Neural progenitor cell (in vitro differentiated cells): Measurements from ENCODE around the gene MUCL3. TPM values are rescaled to one million over a fixed set of nuclear protein-coding genes. Genes with fewer than 3 reads are reported as not detected.
"Not testable (repeated sequence)": the region's sequence is repeated elsewhere in the genome, so short reads cannot be mapped to it uniquely, and the experiment has no call there.

Experiments used
- DNase-seq: peaks from one replicate; pipeline ENCODE4 v3.0.0-alpha.2; 2016; ENCODE audit warnings: low spot score
- H2AFZ ChIP-seq: fragments of 200-600 bp; sonication (generic); replicated peaks from 2 replicates; pipeline ENCODE4 v1.6.1; 2016; ENCODE audit warnings: antibody characterized with exemption
- H3F3A ChIP-seq: fragments of 200-600 bp; sonication (generic); 2 replicates; pipeline ENCODE4 v1.6.1; 2016; ENCODE audit warnings: antibody characterized with exemption, low read depth
- H3K27ac ChIP-seq: fragments of 200-600 bp; sonication (generic); 2 replicates; pipeline ENCODE4 v1.5.1; 2016; ENCODE audit warnings: mild to moderate bottlenecking
- H3K27me3 ChIP-seq: fragments of 200-600 bp; sonication (generic); 2 replicates; pipeline ENCODE4 v1.6.1; 2016; ENCODE audit warnings: mild to moderate bottlenecking, moderate library complexity
- H3K36me3 ChIP-seq: fragments of 200-600 bp; sonication (generic); 2 replicates; pipeline ENCODE4 v1.5.1; 2016
- H3K4me1 ChIP-seq: fragments of 200-600 bp; sonication (generic); 2 replicates; pipeline ENCODE4 v1.6.1; 2016; ENCODE audit warnings: mixed run types
- H3K4me2 ChIP-seq: fragments of 200-600 bp; sonication (generic); 2 replicates; pipeline ENCODE4 v1.6.1; 2016
- H3K4me3 ChIP-seq: fragments of 200-600 bp; sonication (generic); 2 replicates; pipeline ENCODE4 v1.5.1; 2016
- H3K79me2 ChIP-seq: fragments of 200-600 bp; sonication (generic); 2 replicates; pipeline ENCODE4 v1.6.1; 2016; ENCODE audit warnings: low read depth
- H3K9ac ChIP-seq: fragments of 200-600 bp; sonication (generic); 2 replicates; pipeline ENCODE4 v1.6.1; 2016
- H3K9me3 ChIP-seq: fragments of 200-600 bp; sonication (generic); 2 replicates; pipeline ENCODE4 v1.5.1; 2016; ENCODE audit warnings: low read depth
- H4K20me1 ChIP-seq: fragments of 200-600 bp; sonication (generic); 2 replicates; pipeline ENCODE4 v1.6.1; 2016; ENCODE audit warnings: low read depth
- H3K27ac Mint-ChIP-seq: 3 replicates; pipeline ENCODE4 v1.8.0; 2021; ENCODE audit warnings: mixed read lengths
- H3K27me3 Mint-ChIP-seq: 2 replicates; pipeline ENCODE4 v1.8.0; 2022; ENCODE audit warnings: low read depth, mild to moderate bottlenecking, inconsistent platforms, moderate library complexity, mixed read lengths; ENCODE audit not compliant: insufficient read depth
- H3K36me3 Mint-ChIP-seq: 3 replicates; pipeline ENCODE4 v1.8.0; 2021; ENCODE audit warnings: mixed read lengths
- H3K4me1 Mint-ChIP-seq: 3 replicates; pipeline ENCODE4 v1.8.0; 2021; ENCODE audit warnings: mixed read lengths
- H3K4me3 Mint-ChIP-seq: 3 replicates; pipeline ENCODE4 v1.8.0; 2021; ENCODE audit warnings: mild to moderate bottlenecking, moderate library complexity, mixed read lengths
- H3K9me3 Mint-ChIP-seq: 3 replicates; pipeline ENCODE4 v1.8.0; 2020; ENCODE audit warnings: mixed read lengths
- CTCF ChIP-seq: fragments of 200-600 bp; sonication (generic); IDR thresholded peaks from 2 replicates; pipeline ENCODE4 v1.5.1; 2017; ENCODE audit warnings: antibody characterized with exemption, mild to moderate bottlenecking
- EZH2 ChIP-seq: fragments of 200-600 bp; sonication (generic); IDR thresholded peaks from 2 replicates; pipeline ENCODE4 v1.6.1; 2017; ENCODE audit warnings: antibody characterized with exemption, mild to moderate bottlenecking, moderate library complexity
- EZH2phosphoT487 ChIP-seq: fragments of 200-600 bp; sonication (generic); IDR thresholded peaks from 2 replicates; pipeline ENCODE4 v1.6.1; 2017; ENCODE audit warnings: antibody characterized with exemption
- total RNA-seq: library from RNA; depleted of rRNA; stranded (reverse); fragments of >200 nt; gene quantifications from 2 replicates; pipeline ENCODE4 v1.2.3, GENCODE V29; 2015; ENCODE audit warnings: low replicate concordance

Gene MUCL3
- total RNA-seq, 1 donor from 2014 or later: not detected

GRCh38 chr6:30926644-30927043, 14.1 kb upstream of the MUCL3 start:
- Histone ChIP-seq H3K4me3 (no peak overlapping the region), H3K27me3 (no peaks in the 10 kb centered on the region), H2AFZ (no peak overlapping the region), H3K4me2 (no peak overlapping the region), H3K27ac (no peak overlapping the region), H3K79me2 (no peaks in the 10 kb centered on the region), H3K36me3 (no peaks in the 10 kb centered on the region), H3K9me3 (no peaks in the 10 kb centered on the region), H3F3A (no peaks in the 10 kb centered on the region), H3K4me1 (no peaks in the 10 kb centered on the region), H3K9ac (no peak overlapping the region), H4K20me1 (no peaks in the 10 kb centered on the region)
- peaks cover 16% of the 10 kb centered on the region for H3K9me3 Mint-ChIP-seq
- peaks cover 31% of the 10 kb centered on the region for H3K36me3 Mint-ChIP-seq
- H3K4me3 Mint-ChIP-seq: peak overlapping the region; percentile 63
- DNase-seq: no peak
- no peaks in the 10 kb centered on the region for H3K4me1 Mint-ChIP-seq
- TF ChIP-seq EZH2 (no peak), CTCF (no peak), EZH2phosphoT487 (no peak)
- H3K27ac Mint-ChIP-seq: no peak overlapping the region
- H3K27me3 Mint-ChIP-seq: peaks cover 4% of the 10 kb centered on the region

- not testable (repeated sequence) for H4K20me1 ChIP-seq, DNase-seq, H2AFZ ChIP-seq, H3K4me1 Mint-ChIP-seq, H3K4me1 ChIP-seq, H3K4me3 Mint-ChIP-seq, H3K36me3 ChIP-seq, H3F3A ChIP-seq, H3K79me2 ChIP-seq, H3K9ac ChIP-seq, H3K27ac ChIP-seq, H3K4me3 ChIP-seq, H3K4me2 ChIP-seq, H3K9me3 ChIP-seq, H3K27me3 ChIP-seq, H3K27me3 Mint-ChIP-seq, H3K27ac Mint-ChIP-seq
- H3K36me3 Mint-ChIP-seq: peaks cover 31% of the 10 kb centered on the region
- H3K9me3 Mint-ChIP-seq: peaks cover 16% of the 10 kb centered on the region
Measured at GRCh38 chr6:30927080-30927479, 13.7 kb upstream of the MUCL3 start.

- H3K4me3 Mint-ChIP-seq: no peak overlapping the region
- Histone ChIP-seq H3K4me2 (no peak overlapping the region), H3K9ac (no peak overlapping the region), H3K27me3 (no peaks in the 10 kb centered on the region), H3K36me3 (no peaks in the 10 kb centered on the region), H3K79me2 (no peaks in the 10 kb centered on the region), H3K9me3 (no peaks in the 10 kb centered on the region), H3K27ac (no peak overlapping the region), H4K20me1 (no peaks in the 10 kb centered on the region), H3K4me1 (no peaks in the 10 kb centered on the region), H3F3A (no peaks in the 10 kb centered on the region), H3K4me3 (no peak overlapping the region), H2AFZ (no peak overlapping the region)
- no peak for DNase-seq
- peaks cover 27% of the 10 kb centered on the region for H3K36me3 Mint-ChIP-seq
- TF ChIP-seq EZH2phosphoT487: no peak
- no peak for TF ChIP-seq EZH2
- no peak for TF ChIP-seq CTCF
- peaks cover 16% of the 10 kb centered on the region for H3K9me3 Mint-ChIP-seq
- H3K4me1 Mint-ChIP-seq: peaks cover 3% of the 10 kb centered on the region
- peaks cover 4% of the 10 kb centered on the region for H3K27me3 Mint-ChIP-seq
- no peak overlapping the region for H3K27ac Mint-ChIP-seq
Measured at GRCh38 chr6:30928677-30929076, 12.1 kb upstream of the MUCL3 start.

- TF ChIP-seq EZH2: no peak
- no peak for TF ChIP-seq CTCF
- no peak for TF ChIP-seq EZH2phosphoT487
- Mint-ChIP-seq H3K9me3 (peaks cover 16% of the 10 kb centered on the region), H3K27ac (no peak overlapping the region), H3K27me3 (peaks cover 7% of the 10 kb centered on the region), H3K36me3 (peaks cover 26% of the 10 kb centered on the region), H3K4me1 (peaks cover 3% of the 10 kb centered on the region), H3K4me3 (no peak overlapping the region)
- no peak overlapping the region for H3K4me3 ChIP-seq
- H4K20me1 ChIP-seq: no peaks in the 10 kb centered on the region
- no peaks in the 10 kb centered on the region for H3K79me2 ChIP-seq
- no peak overlapping the region for H3K4me2 ChIP-seq
- no peak overlapping the region for H2AFZ ChIP-seq
- no peaks in the 10 kb centered on the region for H3K36me3 ChIP-seq
- DNase-seq: no peak
- no peak overlapping the region for H3K9ac ChIP-seq
- no peaks in the 10 kb centered on the region for H3K4me1 ChIP-seq
- no peaks in the 10 kb centered on the region for H3F3A ChIP-seq
- H3K27ac ChIP-seq: no peak overlapping the region
- no peaks in the 10 kb centered on the region for H3K9me3 ChIP-seq
- H3K27me3 ChIP-seq: no peaks in the 10 kb centered on the region
Measured at GRCh38 chr6:30930506-30930905, 10.3 kb upstream of the MUCL3 start.
